ENCODE data around the gene GOLGA1. TPM values are rescaled to one million over a fixed set of nuclear protein-coding genes. Genes with fewer than 3 reads are reported as not detected.

The GOLGA1 gene
- total and polyA plus RNA-seq, 2 of the 13 experiments (the other 11 are each of a cell fraction or from before 2014, with no cell fraction given) = 12.7 to 15.9 TPM

GRCh38 chr9:124852829-124853531, 87.9 kb downstream of the GOLGA1 start, which contains the start of gene WDR38 (continued):
- no peak for TF ChIP-seq TRIM22 (IDR thresholded peaks at IDR 0.05)
- TF ChIP-seq ZC3H13 (CRISPR knock-in tag; IDR thresholded peaks at IDR 0.05) = no peak
- no peak for TF ChIP-seq PRDM15 (CRISPR knock-in tag; IDR thresholded peaks at IDR 0.05)
- no peak for TF ChIP-seq BRD4 (CRISPR knock-in tag; IDR thresholded peaks at IDR 0.05)
- TF ChIP-seq ZNF781 (CRISPR knock-in tag; IDR thresholded peaks at IDR 0.05; ENCODE audit: borderline replicate concordance, not compliant biosample characterization) = no peak
- peak; percentile 65; the same call in 1 of the 2 replicates for TF ChIP-seq CCDC6 (CRISPR knock-in tag; IDR thresholded peaks at IDR 0.05)
- TF ChIP-seq SNAI1 (CRISPR knock-in tag; IDR thresholded peaks at IDR 0.05; ENCODE audit: borderline replicate concordance) = no peak
- TF ChIP-seq CHD4 (IDR thresholded peaks at IDR 0.05; ENCODE audit: borderline replicate concordance, low read length) = 0 out of 2 replicates have a peak, but pooled peaks have one; percentile 44
- TF ChIP-seq ZBTB25 (CRISPR knock-in tag; IDR thresholded peaks at IDR 0.05) = no peak
- TF ChIP-seq POLR2AphosphoS5 (IDR thresholded peaks at IDR 0.05; ENCODE audit: low read depth, low read length) = no peak
- TF ChIP-seq SIN3A (IDR thresholded peaks at IDR 0.05; ENCODE audit: borderline replicate concordance, low read depth, low read length) = no peak
- TF ChIP-seq MNT (IDR thresholded peaks at IDR 0.05) = 0 out of 2 replicates have a peak, but pooled peaks have one; percentile 3
- no peak for TF ChIP-seq ZNF782 (CRISPR knock-in tag; IDR thresholded peaks at IDR 0.05; ENCODE audit: borderline replicate concordance)
- TF ChIP-seq ZNF234 (CRISPR knock-in tag; conservative IDR thresholded peaks at IDR 0.05) = no peak
- TF ChIP-seq RBM22 (optimal IDR thresholded peaks at IDR 0.05; ENCODE audit: low read length) = no peak
- no peak for TF ChIP-seq TOPORS (CRISPR knock-in tag; IDR thresholded peaks at IDR 0.05)
- TF ChIP-seq ZNF556 (CRISPR knock-in tag; IDR thresholded peaks at IDR 0.05; ENCODE audit: borderline replicate concordance) = no peak

Data from HepG2 (cell line).